ENCODE data around the gene TRIP6. TPM values are rescaled to one million over a fixed set of nuclear protein-coding genes. Genes with fewer than 3 reads are reported as not detected.
"Not testable (repeated sequence)": the region's sequence is repeated elsewhere in the genome, so short reads cannot be mapped to it uniquely, and the experiment has no call there.

Gene TRIP6
- total RNA-seq, 4 donors from 2014 or later: 60.2 to 89.9 (median 81.2) TPM

DNA sequence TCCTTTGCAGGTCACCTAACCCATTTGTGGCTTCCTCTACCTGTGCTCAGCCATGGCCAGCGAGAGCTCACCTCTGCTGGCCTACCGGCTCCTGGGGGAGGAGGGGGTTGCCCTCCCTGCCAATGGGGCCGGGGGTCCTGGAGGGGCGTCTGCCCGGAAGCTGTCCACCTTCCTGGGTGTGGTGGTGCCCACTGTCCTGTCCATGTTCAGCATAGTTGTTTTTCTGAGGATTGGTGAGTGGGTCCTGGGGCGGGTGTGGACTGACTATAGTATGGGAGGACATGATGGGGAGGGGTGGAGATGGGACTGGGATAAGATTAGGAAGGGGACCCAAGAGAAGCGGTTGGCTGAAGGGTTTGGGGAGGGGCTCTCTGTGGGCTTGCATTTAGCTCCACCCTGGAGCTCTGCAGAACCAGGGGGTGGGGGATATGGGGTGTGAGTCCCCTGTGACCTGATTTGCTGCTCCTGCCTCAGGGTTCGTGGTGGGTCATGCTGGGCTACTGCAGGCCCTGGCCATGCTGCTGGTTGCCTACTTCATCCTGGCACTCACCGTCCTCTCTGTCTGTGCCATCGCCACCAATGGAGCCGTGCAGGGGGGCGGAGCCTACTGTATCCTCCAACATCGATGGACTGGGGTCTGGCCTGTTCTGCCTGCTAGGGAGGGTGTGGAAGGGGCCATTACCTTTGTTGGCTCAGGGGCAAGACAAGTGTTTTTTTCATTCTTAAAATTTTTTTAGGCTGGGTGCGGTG is 12.9 kb upstream of the TRIP6 start:
- no peaks in the 10 kb centered on the region for H3K27me3 ChIP-seq
- H3K4me1 ChIP-seq: peaks cover 8 to 26% (median 25%) of the 10 kb centered on the region in 4 donors
- 92% methylated on average over 14 of the region's 14 CpGs for WGBS
- no peak for DNase-seq (ENCODE audit: extremely low spot score)
- no peak overlapping the region for H3K4me3 ChIP-seq
- no peak for TF ChIP-seq EP300 (IDR thresholded peaks at IDR 0.05)
- no peak for TF ChIP-seq POLR2A (IDR thresholded peaks at IDR 0.05; ENCODE audit: low read depth)
- TF ChIP-seq POLR2AphosphoS5 (IDR thresholded peaks at IDR 0.05): no peak
- TF ChIP-seq, protein P1, sequence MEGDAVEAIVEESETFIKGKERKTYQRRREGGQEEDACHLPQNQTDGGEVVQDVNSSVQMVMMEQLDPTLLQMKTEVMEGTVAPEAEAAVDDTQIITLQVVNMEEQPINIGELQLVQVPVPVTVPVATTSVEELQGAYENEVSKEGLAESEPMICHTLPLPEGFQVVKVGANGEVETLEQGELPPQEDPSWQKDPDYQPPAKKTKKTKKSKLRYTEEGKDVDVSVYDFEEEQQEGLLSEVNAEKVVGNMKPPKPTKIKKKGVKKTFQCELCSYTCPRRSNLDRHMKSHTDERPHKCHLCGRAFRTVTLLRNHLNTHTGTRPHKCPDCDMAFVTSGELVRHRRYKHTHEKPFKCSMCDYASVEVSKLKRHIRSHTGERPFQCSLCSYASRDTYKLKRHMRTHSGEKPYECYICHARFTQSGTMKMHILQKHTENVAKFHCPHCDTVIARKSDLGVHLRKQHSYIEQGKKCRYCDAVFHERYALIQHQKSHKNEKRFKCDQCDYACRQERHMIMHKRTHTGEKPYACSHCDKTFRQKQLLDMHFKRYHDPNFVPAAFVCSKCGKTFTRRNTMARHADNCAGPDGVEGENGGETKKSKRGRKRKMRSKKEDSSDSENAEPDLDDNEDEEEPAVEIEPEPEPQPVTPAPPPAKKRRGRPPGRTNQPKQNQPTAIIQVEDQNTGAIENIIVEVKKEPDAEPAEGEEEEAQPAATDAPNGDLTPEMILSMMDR (IDR thresholded peaks at IDR 0.05): no peak
- H3K27ac ChIP-seq (replicated peaks in 1 of 4): no peak overlapping the region
- H3K9me3 ChIP-seq: no peaks in the 10 kb centered on the region
- peaks cover 0 to 44% (median 14%) of the 10 kb centered on the region in 4 donors for H3K36me3 ChIP-seq
- intact Hi-C loops (cut with DNase I): loop anchor here (5.0 to 10.0 kb wide), 2 partner anchors 147 to 250 kb away; partner anchors contain the start of genes PCOLCE and POP7

DNA sequence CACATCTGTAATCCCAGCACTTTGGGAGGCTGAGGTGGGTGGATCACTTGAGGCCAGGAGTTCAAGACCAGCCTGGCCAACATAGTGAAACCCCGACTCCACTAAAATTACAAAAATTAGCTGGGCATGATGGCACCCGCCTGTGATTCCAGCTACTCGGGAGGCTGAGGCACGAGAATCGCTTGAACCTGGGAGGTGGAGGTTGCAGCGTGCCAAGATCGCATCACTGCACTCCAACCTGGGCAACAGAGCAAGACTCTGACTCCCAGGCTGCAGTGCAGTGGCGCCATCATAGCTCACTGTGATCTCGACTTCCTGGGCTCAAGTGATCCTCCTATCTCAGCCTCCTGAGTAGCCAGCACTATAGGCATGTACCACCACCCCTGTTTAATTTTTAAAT is 12.3 kb upstream of the TRIP6 start:
- not testable (repeated sequence) for H3K4me3 ChIP-seq; H3K27me3 ChIP-seq; H3K9me3 ChIP-seq; H3K27ac ChIP-seq (replicated peaks in 1 of 4); DNase-seq (ENCODE audit: extremely low spot score)
- intact Hi-C loops (cut with DNase I): loop anchor here (5.0 to 10.0 kb wide), 2 partner anchors 148 to 250 kb away; partner anchors contain the start of genes PCOLCE and POP7
- WGBS: 95% methylated on average over 7 of the region's 9 CpGs
- peaks cover 0 to 50% (median 18%) of the 10 kb centered on the region in 4 donors for H3K36me3 ChIP-seq
- H3K4me1 ChIP-seq: peaks cover 8 to 26% (median 25%) of the 10 kb centered on the region in 4 donors

DNA sequence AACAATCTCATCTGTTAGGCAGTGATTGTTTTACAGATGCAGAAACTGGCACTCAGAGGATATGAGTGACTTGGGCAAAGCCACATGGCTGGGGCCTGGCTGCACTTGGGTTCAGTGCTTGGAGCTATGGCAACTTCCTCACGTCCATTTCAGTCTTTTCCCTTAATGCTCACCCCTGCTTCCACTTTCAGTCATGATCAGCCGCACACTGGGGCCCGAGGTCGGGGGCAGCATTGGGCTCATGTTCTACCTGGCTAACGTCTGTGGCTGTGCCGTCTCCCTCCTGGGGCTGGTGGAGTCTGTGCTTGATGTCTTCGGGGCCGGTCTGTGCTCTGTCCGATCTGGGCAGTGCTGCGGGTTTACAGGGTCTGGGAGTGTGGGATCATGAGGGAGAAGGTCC is 11.7 kb upstream of the TRIP6 start:
- Histone ChIP-seq H3K36me3 (peaks cover 5 to 56% (median 24%) of the 10 kb centered on the region in 4 donors), H3K9me3 (no peaks in the 10 kb centered on the region), H3K4me3 (no peak overlapping the region), H3K27me3 (no peaks in the 10 kb centered on the region), H3K27ac (replicated peaks in 1 of 4) (no peak overlapping the region), H3K4me1 (peaks cover 8 to 26% (median 25%) of the 10 kb centered on the region in 4 donors)
- WGBS: 90% methylated on average over 8 of the region's 10 CpGs
- no peak for TF ChIP-seq EP300 (IDR thresholded peaks at IDR 0.05)
- no peak for TF ChIP-seq POLR2A (IDR thresholded peaks at IDR 0.05; ENCODE audit: low read depth)
- TF ChIP-seq, protein P1 (IDR thresholded peaks at IDR 0.05): no peak
- no peak for TF ChIP-seq POLR2AphosphoS5 (IDR thresholded peaks at IDR 0.05)
- intact Hi-C loops (cut with DNase I): loop anchor here (10.0 kb wide), 1 partner anchor 251 kb away; the partner anchor contains the start of gene PCOLCE
- no peak for DNase-seq (ENCODE audit: extremely low spot score)

DNA sequence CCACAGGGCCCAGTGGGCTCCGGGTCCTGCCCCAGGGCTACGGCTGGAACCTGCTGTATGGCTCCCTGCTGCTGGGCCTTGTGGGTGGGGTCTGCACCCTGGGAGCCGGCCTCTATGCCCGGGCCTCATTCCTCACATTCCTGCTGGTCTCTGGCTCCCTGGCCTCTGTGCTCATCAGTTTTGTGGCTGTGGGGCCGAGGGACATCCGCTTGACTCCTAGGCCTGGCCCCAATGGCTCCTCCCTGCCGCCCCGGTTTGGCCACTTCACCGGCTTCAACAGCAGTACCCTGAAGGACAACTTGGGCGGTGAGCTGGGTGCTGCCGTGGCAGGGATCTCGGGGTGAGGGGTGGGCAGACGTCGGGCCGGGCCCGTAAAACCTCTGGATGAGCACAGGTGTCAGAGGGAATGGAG is 10.3 kb upstream of the TRIP6 start:
- WGBS: 91% methylated on average over 16 of the region's 16 CpGs
- H3K9me3 ChIP-seq: no peaks in the 10 kb centered on the region
- H3K27me3 ChIP-seq: no peaks in the 10 kb centered on the region
- no peak for DNase-seq (ENCODE audit: extremely low spot score)
- no peak overlapping the region for H3K4me3 ChIP-seq
- peaks cover 5 to 23% (median 22%) of the 10 kb centered on the region in 4 donors for H3K4me1 ChIP-seq
- no peak overlapping the region for H3K27ac ChIP-seq (replicated peaks in 1 of 4)
- H3K36me3 ChIP-seq: peaks cover 18 to 69% (median 37%) of the 10 kb centered on the region in 4 donors
- TF ChIP-seq EP300 (IDR thresholded peaks at IDR 0.05) (no peak), POLR2AphosphoS5 (IDR thresholded peaks at IDR 0.05) (no peak)
- TF ChIP-seq, protein P1 (IDR thresholded peaks at IDR 0.05): no peak
- intact Hi-C loops (cut with DNase I): loop anchor here (10.0 kb wide), 1 partner anchor 252 kb away; the partner anchor contains the start of gene PCOLCE

DNA sequence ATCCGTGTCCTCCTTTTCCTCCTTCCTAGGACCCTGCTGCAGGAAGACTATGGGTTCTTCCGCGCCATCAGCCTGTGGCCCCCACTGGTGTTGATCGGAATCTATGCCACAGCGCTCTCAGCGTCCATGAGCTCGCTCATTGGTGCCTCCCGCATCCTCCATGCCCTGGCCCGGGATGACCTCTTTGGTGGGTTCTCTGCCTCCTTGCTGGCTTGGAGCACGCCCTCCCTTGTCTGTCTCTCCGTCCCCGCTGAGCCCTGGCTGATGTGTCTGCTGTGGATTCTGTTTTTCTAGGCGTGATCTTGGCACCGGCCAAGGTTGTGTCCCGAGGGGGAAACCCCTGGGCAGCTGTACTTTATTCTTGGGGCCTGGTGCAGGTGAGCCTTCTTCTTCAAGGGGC is 7.3 kb upstream of the TRIP6 start:
- H3K9me3 ChIP-seq: no peaks in the 10 kb centered on the region
- WGBS: 91% methylated on average over 15 of the region's 15 CpGs
- no peak overlapping the region for H3K4me3 ChIP-seq
- peaks cover 0 to 10% (median 8%) of the 10 kb centered on the region in 4 donors for H3K4me1 ChIP-seq
- intact Hi-C loops (cut with DNase I): loop anchor here (10.0 kb wide), 1 partner anchor 255 kb away; the partner anchor contains the start of gene PCOLCE
- no peaks in the 10 kb centered on the region for H3K27me3 ChIP-seq
- H3K27ac ChIP-seq (replicated peaks in 1 of 4): no peak overlapping the region
- H3K36me3 ChIP-seq: peaks cover 19 to 90% (median 46%) of the 10 kb centered on the region in 4 donors
- no peak for DNase-seq (ENCODE audit: extremely low spot score)
- TF ChIP-seq POLR2A (IDR thresholded peaks at IDR 0.05; ENCODE audit: low read depth) (no peak), POLR2AphosphoS5 (IDR thresholded peaks at IDR 0.05) (no peak), EP300 (IDR thresholded peaks at IDR 0.05) (no peak)
- TF ChIP-seq, protein P1 (IDR thresholded peaks at IDR 0.05): no peak

Data from esophagus muscularis mucosa (tissue), 4 donors.